Left lobe of liver (tissue), 2 donors: Measurements from ENCODE around the gene CACNG5. TPM values are rescaled to one million over a fixed set of nuclear protein-coding genes. Genes with fewer than 3 reads are reported as not detected.
"Not testable (repeated sequence)": the region's sequence is repeated elsewhere in the genome, so short reads cannot be mapped to it uniquely, and the experiment has no call there.

Source experiments
- ATAC-seq: fragments of 200-7000 bp; cut with Tn5 transposase; one replicate; pipeline ENCODE4 v1.9.1; 2020; ENCODE audit warnings: mild to moderate bottlenecking, moderate library complexity
- DNase-seq: peaks from one replicate; pipeline ENCODE4 v3.0.0-alpha.2; 2020; ENCODE audit warnings: low spot score
- total RNA-seq: library from RNA; stranded (reverse); gene quantifications from one replicate; pipeline ENCODE4 v1.2.1, GENCODE V29; 2021
- donor health status: DM: no; HTN: no; CAD: no; lungs with moderate emphysema.
- donor health status: DM: no; HTN: yes; CAD: no.

CACNG5 gene
- total RNA-seq, 1 donor from 2014 or later, result not detected

DNA sequence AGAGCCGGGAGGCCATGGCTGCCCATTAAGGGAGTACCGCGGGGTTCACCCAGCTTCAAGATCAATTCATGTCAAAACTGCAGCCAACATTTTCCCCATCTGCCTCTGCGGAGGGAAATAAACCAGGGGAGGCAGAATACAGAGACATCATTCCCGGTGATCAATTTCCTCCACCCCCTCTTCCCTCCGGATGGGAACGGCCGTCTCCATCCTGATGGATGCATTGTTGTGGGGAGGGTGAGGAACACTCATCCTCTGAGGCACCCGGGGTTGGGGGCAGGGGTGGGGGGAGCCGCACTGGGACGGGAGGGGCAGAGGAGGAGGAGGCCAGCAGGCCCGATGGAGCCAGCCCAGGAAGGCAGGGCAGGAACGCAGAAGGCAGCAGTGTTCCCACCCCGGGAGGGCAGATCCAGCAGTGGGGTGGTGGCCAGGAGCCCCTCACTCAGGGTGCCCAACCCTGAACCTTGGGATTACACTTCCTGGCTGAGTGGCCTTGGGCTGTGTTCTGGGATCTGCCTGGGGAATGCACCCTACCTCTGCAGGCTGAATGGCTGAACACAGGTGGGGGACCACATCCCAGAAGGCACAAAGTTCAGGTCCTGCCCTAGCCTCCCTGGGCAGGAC, 14.2 kb downstream of the CACNG5 start:
- DNase-seq (peak; percentile 33), ATAC-seq (no peak)

DNA sequence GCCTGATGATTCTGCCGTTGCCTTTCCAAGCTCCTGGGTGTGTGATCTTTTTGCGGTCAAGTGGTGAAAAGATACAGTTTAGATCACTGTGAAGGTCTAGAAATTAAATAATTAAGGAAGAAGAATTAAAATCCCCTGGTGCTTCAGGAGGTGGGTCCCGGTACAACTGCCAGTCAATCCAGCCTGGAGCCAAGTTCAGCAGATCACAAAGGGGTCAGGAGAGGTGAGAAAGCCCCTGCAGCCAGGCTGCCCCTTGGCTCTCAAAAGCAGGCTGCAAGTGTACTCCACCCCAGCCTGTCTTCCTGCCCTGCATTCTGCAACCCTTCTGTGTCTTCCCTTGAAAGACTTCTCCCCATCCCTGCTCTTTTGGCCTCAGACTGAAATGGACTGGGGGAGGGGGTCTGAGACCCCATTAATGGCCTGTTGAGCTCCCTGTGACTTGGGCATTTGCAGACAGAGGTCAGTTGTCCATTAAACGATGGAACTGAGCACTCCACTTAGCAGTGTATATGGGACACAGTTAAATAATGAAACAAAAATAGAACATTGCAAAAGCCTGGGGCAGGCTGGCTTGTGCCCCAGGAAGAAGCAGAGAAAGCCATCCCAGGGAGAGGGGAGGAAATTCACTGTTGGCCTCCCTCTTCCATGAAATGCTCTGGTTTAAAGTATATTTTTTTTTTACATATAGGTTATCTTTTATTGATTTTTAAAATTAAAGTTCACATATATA, 15.1 kb downstream of the CACNG5 start:
- DNase-seq (peak; percentile 23), ATAC-seq (no peak)

DNA sequence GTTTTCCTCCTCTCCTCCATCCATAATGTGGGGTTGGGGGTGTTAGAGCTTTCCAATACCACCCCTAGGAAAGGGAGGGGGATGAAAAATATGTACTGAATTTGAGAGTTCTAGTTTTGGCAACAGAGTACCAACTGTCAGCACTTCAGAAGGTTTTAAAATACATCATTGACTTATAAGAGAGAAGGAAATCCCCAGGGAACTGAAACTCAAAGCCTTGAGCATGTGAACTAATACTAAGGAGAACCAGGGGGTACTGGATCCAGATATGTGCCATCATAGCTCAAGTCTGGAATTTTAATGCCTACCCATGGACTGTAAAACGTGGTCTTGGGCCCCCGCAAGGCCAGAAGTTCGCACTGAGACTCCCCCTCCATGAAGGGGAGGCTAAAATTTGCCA, 15.8 kb downstream of the CACNG5 start:
- no peak for ATAC-seq
- peak; percentile 1 for DNase-seq

DNA sequence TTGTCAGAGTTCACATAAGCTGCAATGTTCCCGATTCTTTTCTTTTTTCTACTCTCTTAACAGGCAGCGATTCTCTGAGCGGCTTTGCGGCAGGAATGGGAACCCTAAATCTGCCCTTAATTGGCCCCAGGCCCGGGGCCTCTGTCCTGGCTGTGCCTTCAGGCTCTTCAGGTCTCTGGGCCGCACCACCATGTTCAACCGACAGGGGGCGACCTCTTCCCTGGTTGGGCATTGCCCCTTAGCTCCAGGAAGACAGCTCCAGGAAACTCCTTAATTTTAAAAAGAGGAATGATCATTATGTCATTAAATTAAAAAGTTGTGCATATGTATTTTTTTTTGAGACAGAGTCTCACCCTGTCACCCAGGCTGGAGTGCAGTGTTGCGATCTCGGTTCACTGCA, 20.3 kb downstream of the CACNG5 start:
- ATAC-seq (no peak), DNase-seq (no peak)

DNA sequence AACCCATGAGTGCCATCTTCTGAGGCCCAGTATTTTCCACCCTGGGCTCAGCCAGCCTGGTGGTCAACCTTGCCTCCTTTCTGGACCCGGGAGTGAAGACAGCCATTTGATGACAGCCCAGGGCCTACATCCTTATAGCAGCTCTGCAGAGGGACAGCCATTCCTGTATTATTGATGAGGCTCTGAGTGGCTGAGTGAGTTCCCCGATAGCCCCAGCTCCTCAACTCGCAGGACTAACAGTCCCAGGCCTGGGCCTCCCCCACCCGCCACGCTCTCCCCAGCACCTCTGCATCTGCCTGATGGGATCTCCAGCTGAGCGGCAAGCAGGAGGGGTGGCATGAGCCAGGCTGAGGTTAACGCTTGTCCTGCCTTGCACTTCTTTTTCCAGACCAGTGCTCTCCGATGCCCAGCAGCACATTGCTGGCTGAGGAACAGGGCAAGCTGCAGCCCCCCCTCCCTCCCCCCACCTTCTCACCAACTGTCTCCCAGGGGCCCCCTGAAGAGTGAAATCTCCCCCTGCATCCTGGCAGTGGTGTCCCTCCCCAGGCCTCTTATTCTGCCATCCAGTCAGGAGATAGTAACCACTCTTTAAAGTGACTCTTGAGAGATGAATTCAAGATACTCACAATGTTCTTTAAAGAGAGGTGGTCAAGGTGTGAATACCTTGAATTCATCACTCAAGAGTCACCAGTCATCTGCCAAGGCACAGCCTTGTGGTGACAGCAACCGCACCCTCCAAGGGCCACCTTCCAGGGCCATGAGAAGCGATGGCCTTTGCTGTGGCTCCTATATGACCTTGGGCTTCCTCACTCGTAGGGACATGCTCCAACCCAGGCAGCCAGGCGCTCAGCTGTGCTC, 23.5 kb downstream of the CACNG5 start:
- no peak for ATAC-seq
- DNase-seq, result no peak

DNA sequence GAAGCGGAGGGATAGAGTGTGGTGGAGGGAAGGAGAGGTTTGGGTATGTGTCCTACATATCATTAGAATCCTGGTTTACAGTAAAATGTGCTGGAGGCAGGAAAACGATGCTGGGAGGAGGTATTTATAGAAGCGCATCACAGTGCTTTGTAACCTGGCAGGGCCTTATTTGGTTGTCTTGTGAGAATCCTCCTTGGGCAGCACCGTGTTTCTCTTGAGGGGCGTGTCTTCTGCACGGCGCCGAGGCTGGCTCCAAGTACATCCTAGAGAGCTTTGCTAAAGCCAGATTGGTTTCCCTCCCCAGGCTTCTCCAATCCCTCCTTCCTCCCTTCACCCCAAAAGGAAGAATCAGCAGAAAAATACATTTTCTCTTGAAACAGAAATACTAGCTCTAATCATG, 24.4 kb downstream of the CACNG5 start:
- DNase-seq (no peak), ATAC-seq (no peak)

DNA sequence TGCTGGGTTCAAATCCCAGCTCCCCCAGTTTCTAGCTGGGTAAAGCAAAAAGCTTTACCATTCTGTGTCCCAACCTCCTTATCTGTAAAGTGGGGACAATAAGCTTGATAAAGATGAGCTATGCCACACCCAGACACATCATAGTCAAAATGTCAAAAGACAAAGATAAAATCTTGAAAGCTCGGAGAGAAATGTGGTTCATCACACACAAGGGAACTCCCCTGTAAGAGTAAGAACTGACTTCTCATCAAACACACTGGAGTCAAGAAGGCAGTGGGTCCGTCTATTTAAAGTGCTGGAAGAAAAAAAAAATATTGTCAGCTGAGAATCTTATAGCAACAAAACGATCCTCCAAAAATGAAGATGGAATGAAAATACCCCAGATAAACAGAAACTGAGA, 25.3 kb downstream of the CACNG5 start:
- DNase-seq, result no peak
- no peak for ATAC-seq

DNA sequence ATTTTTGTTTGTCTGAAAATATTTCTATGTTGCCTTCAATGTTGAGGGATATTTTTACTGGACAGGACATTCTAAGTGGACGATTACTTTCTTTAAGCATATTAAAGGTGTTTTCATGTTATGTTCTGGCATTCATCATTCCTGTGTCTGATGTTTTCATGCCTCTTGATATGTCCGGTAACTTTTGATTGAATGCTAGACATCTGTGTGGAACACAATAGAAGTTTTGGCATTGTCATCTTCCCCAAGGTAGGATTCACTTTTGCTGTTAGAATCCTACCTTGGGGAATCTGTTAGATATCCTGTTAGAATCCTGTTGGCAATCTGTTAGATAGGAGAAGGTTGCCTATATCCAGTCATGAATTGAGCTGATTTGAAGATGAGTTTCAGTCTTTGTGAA, 28.9 kb downstream of the CACNG5 start:
- ATAC-seq (no peak), DNase-seq (no peak)

DNA sequence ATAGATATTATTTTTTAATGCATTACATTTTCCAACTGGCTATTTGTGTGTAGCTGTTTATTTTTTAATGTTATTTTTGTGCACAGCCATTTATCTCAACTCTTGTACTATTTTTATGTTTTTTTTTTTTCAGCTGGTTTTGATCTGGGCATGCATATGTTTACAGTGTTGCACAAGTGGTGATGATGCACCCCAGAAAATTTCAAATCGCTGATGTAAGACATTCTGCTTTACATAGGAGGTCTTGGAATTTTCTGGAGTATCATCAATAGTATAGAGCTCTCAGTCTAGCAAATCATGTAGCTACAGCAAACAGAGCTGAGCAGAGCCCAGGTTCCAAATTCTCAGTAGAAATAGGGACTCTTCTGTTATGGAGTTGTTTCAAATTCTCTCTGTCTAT, 30.2 kb downstream of the CACNG5 start:
- DNase-seq (no peak), ATAC-seq (no peak)

DNA sequence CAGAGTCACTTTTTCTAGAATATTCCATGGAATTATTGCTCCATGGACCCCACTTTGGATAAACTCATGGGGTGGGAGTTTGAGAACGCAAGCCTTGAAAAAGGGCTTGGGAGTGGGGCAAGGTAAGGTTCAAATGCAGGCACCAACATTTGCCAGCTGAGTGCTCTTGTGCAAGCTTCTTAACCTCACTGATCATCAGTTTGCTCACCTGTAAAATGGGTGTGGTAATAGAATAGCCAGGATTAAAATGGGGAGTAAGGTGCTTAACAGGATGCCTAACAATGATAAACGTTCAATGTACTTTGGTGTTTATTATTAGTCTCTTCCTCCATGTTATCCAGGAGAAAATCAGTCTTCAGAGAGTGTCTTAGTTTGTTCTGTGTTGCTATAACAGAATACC, 39.0 kb downstream of the CACNG5 start:
- no peak for ATAC-seq

DNA sequence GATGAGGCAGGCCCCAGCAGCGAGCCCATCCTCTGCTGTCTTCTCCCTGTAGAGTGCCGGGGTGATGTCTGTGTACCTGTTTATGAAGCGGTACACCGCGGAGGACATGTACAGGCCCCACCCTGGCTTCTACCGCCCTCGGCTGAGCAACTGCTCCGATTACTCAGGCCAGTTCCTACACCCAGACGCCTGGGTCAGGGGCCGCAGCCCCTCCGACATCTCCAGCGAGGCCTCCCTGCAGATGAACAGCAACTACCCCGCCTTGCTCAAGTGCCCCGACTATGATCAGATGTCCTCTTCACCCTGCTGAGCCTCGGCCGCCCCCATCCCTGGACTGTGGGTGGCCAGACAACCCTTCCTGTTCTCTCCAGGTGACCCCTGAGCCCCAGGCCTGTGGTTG, 50.0 kb downstream of the CACNG5 start:
- ATAC-seq (no peak), DNase-seq (no peak)

More for the DNA sequence above, 39.0 kb downstream of the CACNG5 start:
- no peak for DNase-seq

DNA sequence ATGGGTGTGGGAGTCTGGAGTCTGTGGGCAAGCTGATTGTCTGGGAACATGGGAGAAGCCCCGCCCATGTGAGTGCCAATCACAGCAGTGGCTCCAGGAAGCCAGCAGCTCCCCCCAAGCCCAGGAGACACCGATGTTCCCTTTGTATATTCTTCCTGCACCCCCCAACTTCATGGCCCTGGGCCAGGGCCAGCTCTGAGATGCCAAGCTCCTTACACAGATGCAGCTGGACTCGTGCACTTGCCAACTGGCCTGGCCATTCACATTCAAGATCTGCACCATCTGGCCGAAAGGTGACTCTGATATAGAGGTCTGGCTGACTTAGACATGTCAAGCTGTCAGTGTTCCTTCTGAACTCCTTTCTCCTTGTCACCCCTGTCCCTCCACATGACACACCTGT, 50.5 kb downstream of the CACNG5 start:
- no peak for DNase-seq
- no peak for ATAC-seq

DNA sequence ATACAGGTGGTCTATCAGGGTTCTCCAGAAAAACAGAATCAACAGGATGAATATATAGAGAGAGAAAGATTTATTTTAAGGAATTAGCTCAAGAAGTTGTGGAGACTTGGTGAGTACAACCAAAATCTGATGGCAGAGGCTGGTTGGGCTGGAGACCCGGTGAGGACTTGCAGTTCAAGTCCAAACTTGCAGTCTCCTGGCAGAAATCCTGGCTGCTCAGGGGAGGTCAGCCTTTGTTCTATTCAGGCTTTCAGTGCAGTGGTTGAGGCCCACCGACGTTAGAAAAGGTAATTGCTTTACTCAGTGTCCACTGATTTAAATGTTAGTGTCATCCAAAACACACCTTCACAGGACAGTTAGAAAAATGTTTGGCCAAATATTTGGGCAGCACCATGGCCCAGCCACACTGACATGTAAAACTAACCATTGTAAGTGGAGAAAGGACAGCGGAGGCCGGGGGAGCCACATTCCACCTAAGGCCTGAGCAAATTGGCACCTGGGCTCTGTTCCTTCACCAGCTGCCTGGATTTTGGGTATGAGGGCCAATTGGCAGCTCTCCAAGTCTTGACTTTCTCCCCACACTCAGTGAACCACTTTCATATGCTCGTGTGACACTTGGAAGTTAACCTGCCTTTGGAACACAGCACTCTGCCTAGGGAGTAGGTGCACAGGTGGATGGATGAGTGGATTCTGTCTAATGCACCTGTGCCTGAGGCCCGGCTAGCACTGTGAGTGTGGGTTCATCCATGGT, 54.7 kb downstream of the CACNG5 start:
- DNase-seq, result no peak
- ATAC-seq, result no peak

DNA sequence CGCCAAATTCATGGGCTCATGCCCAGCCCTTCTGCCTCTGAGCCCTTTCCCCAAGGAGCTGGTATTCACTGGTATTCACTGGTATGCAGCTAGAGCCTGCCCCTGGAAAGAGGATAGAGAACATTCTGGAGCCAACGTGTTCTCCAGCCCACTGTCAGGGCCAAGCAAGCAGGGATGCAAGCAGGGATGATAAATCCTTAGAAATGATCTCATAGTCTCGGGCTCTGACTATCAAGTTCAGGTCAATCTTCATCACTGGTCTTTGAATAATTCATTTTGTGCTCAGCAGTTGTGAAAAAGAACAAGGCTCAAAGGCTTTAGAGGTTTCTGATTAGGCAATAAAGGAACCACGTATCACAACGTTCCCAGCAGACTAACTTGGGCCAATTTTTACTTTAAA, 57.3 kb downstream of the CACNG5 start:
- no peak for ATAC-seq
- DNase-seq, result no peak

DNA sequence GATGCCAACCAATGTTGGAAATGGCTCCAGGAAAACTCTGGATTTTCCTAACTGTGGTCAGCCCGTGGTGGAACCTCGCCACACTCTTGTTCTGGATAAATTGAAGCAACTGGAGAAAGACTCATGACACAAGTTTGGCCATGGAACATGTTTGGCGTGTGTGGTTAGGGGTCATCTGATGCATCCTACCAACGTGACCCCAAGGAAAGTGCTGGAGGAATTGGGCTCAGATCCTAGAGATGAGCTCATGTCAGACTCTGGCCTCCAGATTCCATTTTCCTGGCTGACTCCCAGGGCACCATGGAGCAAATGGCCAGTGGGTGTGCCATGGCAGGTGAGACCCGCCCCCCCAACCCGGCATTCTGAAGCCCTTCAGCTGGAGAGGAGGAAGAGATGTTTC, 58.5 kb downstream of the CACNG5 start:
- ATAC-seq, result peak; percentile 23
- DNase-seq, result no peak

DNA sequence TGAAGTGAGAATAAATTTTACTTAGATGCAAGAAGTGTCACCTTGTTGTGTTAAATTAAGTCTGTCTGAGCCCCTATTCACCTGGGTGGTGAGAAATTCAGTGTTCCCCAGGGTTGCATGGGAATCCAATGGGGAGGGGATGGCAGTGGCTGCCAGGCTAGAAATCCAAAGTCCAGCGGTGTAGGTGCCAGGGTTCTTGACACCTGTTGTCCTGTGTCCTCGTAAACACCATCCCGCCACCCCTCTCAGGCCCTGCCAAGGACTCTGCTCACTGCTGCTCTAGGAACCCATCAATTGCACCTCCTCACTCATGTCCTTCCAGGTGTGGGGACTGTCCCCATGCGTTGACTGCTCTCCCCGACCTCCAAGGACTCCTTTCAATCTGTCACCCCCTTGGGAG, 58.9 kb downstream of the CACNG5 start:
- no peak for DNase-seq
- ATAC-seq, result peak; percentile 68

DNA sequence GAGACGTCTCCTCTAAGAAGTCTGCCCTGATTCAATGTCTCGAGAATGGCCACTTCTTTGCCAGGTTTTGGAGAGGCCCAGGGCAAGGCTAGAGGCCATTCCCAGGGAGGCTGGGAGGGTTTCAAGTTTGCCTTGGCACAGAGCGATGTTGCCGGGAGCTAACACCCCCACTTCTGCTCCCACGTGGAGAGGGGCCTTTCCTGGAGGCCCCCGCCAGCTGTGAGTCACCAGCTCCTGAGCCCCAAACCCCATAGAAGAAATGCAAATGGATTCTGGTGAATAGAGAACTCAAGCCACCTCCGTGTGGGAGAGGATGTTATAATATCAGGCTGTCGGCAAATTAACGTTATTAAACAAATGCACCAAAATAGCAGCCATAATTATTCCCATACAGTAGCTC, 62.2 kb downstream of the CACNG5 start:
- DNase-seq (no peak), ATAC-seq (no peak)

DNA sequence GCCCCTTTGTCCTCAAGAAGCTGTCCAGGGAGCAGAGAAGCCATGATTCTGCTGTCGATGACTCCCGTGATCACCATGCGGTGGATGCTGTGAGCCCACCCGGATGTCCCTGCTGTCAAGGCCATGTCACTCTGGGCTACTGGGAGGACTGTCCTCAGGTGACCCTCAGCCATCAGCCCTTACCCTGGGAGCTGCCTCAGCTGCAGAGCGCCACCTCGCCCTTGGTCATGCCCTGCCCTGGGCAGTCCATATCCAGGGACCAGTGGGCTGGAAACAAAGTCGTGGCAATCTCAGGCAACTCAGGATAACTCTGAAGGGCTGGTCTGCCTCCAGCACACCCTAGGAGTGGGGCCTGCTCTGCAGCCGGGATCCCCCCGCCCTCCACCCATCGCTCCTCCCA, 63.6 kb downstream of the CACNG5 start:
- DNase-seq (no peak), ATAC-seq (no peak)

DNA sequence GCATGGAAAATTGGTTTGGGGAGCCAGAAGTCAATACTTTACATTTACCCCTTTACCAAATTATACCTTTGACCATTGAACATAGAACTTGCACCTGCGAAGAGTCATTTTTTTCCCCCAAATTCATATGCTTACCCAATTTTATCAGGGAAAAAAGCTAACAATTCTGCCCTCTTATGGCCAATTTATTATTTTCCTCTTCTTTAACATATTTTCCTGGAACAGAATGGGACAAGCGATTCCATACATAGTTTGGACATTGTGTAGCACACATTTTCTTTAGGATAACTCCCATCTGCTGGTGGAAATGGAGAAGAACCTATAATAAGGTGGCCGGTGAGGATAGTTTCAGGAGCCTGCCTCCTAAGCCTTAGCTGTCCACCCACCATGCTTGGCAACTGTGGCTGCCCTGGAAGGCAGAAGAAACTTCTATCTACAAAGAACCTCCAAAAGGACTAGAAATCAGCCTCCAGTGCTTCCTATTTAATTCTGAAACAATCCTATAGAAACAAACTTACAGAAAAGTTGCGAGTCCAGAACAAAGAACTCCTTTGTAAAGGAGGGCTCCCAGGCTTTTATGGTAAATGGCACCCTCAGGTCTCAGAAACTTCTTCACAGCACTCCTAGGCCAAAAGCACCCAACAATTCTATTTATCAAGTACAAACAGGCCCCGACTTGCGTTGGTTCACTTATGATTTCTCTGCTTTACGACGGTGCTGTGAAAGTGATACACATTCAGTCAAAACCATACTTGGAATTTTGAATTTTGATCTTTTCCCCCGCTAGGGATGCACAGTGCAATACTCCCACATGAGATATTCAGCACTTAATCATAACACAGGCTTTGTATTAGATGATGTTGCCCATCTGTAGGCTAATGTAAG, 65.5 kb downstream of the CACNG5 start:
- ATAC-seq (no peak), DNase-seq (no peak)

DNA sequence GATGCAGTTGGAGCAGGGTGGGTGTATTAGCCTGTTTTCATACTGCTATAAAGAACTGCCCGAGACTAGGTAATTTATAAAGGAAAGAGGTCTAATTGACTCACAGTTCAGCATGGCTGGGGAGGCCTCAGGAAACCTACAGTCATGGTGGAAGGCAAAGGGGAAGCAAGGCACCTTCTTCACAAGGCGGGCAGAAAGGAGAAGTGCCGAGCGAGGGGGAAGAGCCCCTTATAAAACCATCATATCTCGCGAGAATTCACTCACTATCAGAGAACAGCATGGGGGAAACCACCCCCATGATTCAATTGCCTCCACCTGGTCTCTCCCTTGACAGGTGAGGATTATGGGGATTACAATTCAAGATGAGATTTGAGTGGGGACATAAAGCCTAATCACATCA, 68.4 kb downstream of the CACNG5 start:
- ATAC-seq, DNase-seq: not testable (repeated sequence)
